Measurements from ENCODE around the gene BEND7. TPM values are rescaled to one million over a fixed set of nuclear protein-coding genes. Genes with fewer than 3 reads are reported as not detected.

The BEND7 gene
- total RNA-seq, 1 donor from 2014 or later, result 3.1 TPM

GRCh38 chr10:13458687-13459012, 70.2 kb downstream of the BEND7 start:
- Mint-ChIP-seq H3K4me3 (ENCODE audit: unreplicated experiment) (no peak overlapping the region), H3K27me3 (ENCODE audit: unreplicated experiment) (peaks cover 4% of the 10 kb centered on the region), H3K4me1 (ENCODE audit: low read depth, unreplicated experiment) (peaks cover 4% of the 10 kb centered on the region), H3K9me3 (ENCODE audit: unreplicated experiment) (peaks cover 2% of the 10 kb centered on the region), H3K27ac (ENCODE audit: unreplicated experiment) (no peak overlapping the region), H3K36me3 (ENCODE audit: unreplicated experiment) (peaks cover 7% of the 10 kb centered on the region)
- no peak for TF ChIP-seq CTCF (IDR thresholded peaks at IDR 0.05; ENCODE audit: partially characterized antibody, unreplicated experiment)
- no peak for DNase-seq

- no peak for DNase-seq
- Mint-ChIP-seq H3K27me3 (ENCODE audit: unreplicated experiment) (peaks cover 4% of the 10 kb centered on the region), H3K9me3 (ENCODE audit: unreplicated experiment) (peaks cover 2% of the 10 kb centered on the region), H3K27ac (ENCODE audit: unreplicated experiment) (no peak overlapping the region), H3K4me1 (ENCODE audit: low read depth, unreplicated experiment) (peaks cover 4% of the 10 kb centered on the region), H3K4me3 (ENCODE audit: unreplicated experiment) (no peak overlapping the region), H3K36me3 (ENCODE audit: unreplicated experiment) (peaks cover 7% of the 10 kb centered on the region)
- no peak for TF ChIP-seq CTCF (IDR thresholded peaks at IDR 0.05; ENCODE audit: partially characterized antibody, unreplicated experiment)
Observed at GRCh38 chr10:13457958-13458686, 70.7 kb downstream of the BEND7 start.

- Mint-ChIP-seq H3K4me3 (ENCODE audit: unreplicated experiment) (no peak overlapping the region), H3K4me1 (ENCODE audit: low read depth, unreplicated experiment) (peaks cover 9% of the 10 kb centered on the region), H3K27ac (ENCODE audit: unreplicated experiment) (no peak overlapping the region), H3K36me3 (ENCODE audit: unreplicated experiment) (no peaks in the 10 kb centered on the region), H3K9me3 (ENCODE audit: unreplicated experiment) (no peaks in the 10 kb centered on the region), H3K27me3 (ENCODE audit: unreplicated experiment) (peaks cover 2% of the 10 kb centered on the region)
- DNase-seq, result no peak
- TF ChIP-seq CTCF (IDR thresholded peaks at IDR 0.05; ENCODE audit: partially characterized antibody, unreplicated experiment), result no peak
Observed at GRCh38 chr10:13453896-13454295, 74.9 kb downstream of the BEND7 start.

DNA sequence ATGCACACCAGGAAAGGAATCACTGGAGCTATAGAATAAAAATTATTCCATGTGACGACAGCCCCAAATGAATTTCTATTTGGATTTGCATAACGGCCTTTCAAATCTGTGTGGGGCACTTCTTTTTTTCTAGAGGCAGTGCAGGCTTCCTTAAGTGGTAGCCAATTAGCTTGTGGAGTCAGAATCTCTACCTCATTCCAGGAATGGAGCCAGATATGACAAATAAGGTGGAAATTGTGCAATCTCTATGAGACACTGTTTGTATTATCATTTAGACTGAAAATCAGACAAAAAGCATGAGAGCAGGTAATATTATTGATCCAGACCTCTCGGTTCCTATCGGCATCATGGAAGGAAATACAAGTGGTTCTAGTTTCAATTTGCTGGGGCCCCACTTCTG, 78.7 kb downstream of the BEND7 start:
- H3K27ac Mint-ChIP-seq (ENCODE audit: unreplicated experiment), result no peak overlapping the region
- no peak overlapping the region for H3K4me3 Mint-ChIP-seq (ENCODE audit: unreplicated experiment)
- DNase-seq, result no peak
- no peaks in the 10 kb centered on the region for H3K36me3 Mint-ChIP-seq (ENCODE audit: unreplicated experiment)
- H3K4me1 Mint-ChIP-seq (ENCODE audit: low read depth, unreplicated experiment), result peaks cover 15% of the 10 kb centered on the region
- TF ChIP-seq CTCF (IDR thresholded peaks at IDR 0.05; ENCODE audit: partially characterized antibody, unreplicated experiment), result no peak
- no peaks in the 10 kb centered on the region for H3K27me3 Mint-ChIP-seq (ENCODE audit: unreplicated experiment)
- no peaks in the 10 kb centered on the region for H3K9me3 Mint-ChIP-seq (ENCODE audit: unreplicated experiment)

- no peak for TF ChIP-seq CTCF (IDR thresholded peaks at IDR 0.05; ENCODE audit: partially characterized antibody, unreplicated experiment)
- Mint-ChIP-seq H3K27ac (ENCODE audit: unreplicated experiment) (no peak overlapping the region), H3K4me1 (ENCODE audit: low read depth, unreplicated experiment) (peaks cover 18% of the 10 kb centered on the region), H3K36me3 (ENCODE audit: unreplicated experiment) (no peaks in the 10 kb centered on the region), H3K27me3 (ENCODE audit: unreplicated experiment) (no peaks in the 10 kb centered on the region), H3K4me3 (ENCODE audit: unreplicated experiment) (no peak overlapping the region), H3K9me3 (ENCODE audit: unreplicated experiment) (no peaks in the 10 kb centered on the region)
- no peak for DNase-seq
Observed at GRCh38 chr10:13449296-13449695, 79.5 kb downstream of the BEND7 start.

All from glutamatergic neuron (in vitro differentiated cells).